Smooth muscle cell of the coronary artery (primary cell): ENCODE data around the gene NDUFA8. TPM values are rescaled to one million over a fixed set of nuclear protein-coding genes. Genes with fewer than 3 reads are reported as not detected.

ENCODE experiments used
- total RNA-seq: library from RNA; depleted of rRNA; stranded (reverse); fragments of >200 nt; gene quantifications from 2 replicates; pipeline ENCODE4 v1.2.3, GENCODE V29; 2014; ENCODE audit warnings: low replicate concordance

NDUFA8 gene
- 27.5 and 45.0 TPM in 2 replicates for total RNA-seq

GRCh38 chr9:122159026-122159924, at the start of gene NDUFA8, which contains the start of gene MORN5:
NDUFA8 (minus strand) TSS chr9:122159779; CDS start chr9:122159677, 102 bp downstream.
MORN5 (plus strand) TSS chr9:122159908; CDS start chr9:122159973, 65 bp downstream.

Other genes with a start within 250 kb of the NDUFA8 start
- 2.9 and 3.1 TPM in 2 replicates for gene TTLL11, start 66.5 kb downstream of the NDUFA8 start, total RNA-seq
- 0.15 TPM in 1 of 2 replicates, not detected in the other for gene MORN5, start 129 bp upstream of the NDUFA8 start, total RNA-seq
- gene LHX6, start 69.2 kb upstream of the NDUFA8 start, total RNA-seq, result 0.12 TPM in 1 of 2 replicates, not detected in the other
- gene RBM18, start 105.1 kb upstream of the NDUFA8 start, total RNA-seq, result 6.8 and 9.1 TPM in 2 replicates
- 17.2 and 29.2 TPM in 2 replicates for gene MRRF, start 105.1 kb upstream of the NDUFA8 start, total RNA-seq
- 27.1 and 116 TPM in 2 replicates for gene PTGS1, start 211.2 kb upstream of the NDUFA8 start, total RNA-seq